ENCODE results near the gene NMRK2. TPM values are rescaled to one million over a fixed set of nuclear protein-coding genes. Genes with fewer than 3 reads are reported as not detected.
A peak's percentile ranks its signal among the peaks of the same experiment; 100 is the strongest.

The NMRK2 gene
- total RNA-seq, 1 experiment from 2014 or later = not detected

GRCh38 chr19:3985643-3986259 lies 52.9 kb downstream of the NMRK2 start:
- Mint-ChIP-seq H3K36me3 (ENCODE audit: insufficient read depth, unreplicated experiment) (peaks cover 61% of the 10 kb centered on the region), H3K9me3 (ENCODE audit: low read depth, unreplicated experiment) (peaks cover under 1% of the 10 kb centered on the region), H3K4me3 (ENCODE audit: low read depth, unreplicated experiment) (peak overlapping the region; percentile 65), H3K27me3 (ENCODE audit: unreplicated experiment) (no peaks in the 10 kb centered on the region), H3K4me1 (ENCODE audit: low read depth, unreplicated experiment) (peaks cover 11% of the 10 kb centered on the region), H3K27ac (ENCODE audit: unreplicated experiment) (peak overlapping the region; percentile 17)
- no peak for DNase-seq
- no TSS peak for BruUV-seq (replicated peaks)
- CTCF ChIA-PET = interaction anchor here (1.3 to 1.5 kb wide), 2 partner anchors 17 to 275 kb away, joined by 4 to 9 read pairs; no protein-coding TSS in a partner anchor
- intact Hi-C loops (cut with micrococcal nuclease; ENCODE audit: unreplicated experiment) = loop anchor here (5.0 kb wide), 2 partner anchors 133 to 217 kb away; no protein-coding TSS in a partner anchor
- no peak for TF ChIP-seq CTCF (IDR thresholded peaks at IDR 0.05; ENCODE audit: unreplicated experiment)

GRCh38 chr19:3986260-3987041 lies 53.6 kb downstream of the NMRK2 start:
- TF ChIP-seq CTCF (IDR thresholded peaks at IDR 0.05; ENCODE audit: unreplicated experiment) = peak; percentile 21
- Mint-ChIP-seq H3K27ac (ENCODE audit: unreplicated experiment) (no peak overlapping the region), H3K27me3 (ENCODE audit: unreplicated experiment) (no peaks in the 10 kb centered on the region), H3K9me3 (ENCODE audit: low read depth, unreplicated experiment) (peaks cover 3% of the 10 kb centered on the region), H3K36me3 (ENCODE audit: insufficient read depth, unreplicated experiment) (peaks cover 54% of the 10 kb centered on the region), H3K4me3 (ENCODE audit: low read depth, unreplicated experiment) (peak overlapping the region; percentile 65), H3K4me1 (ENCODE audit: low read depth, unreplicated experiment) (peaks cover 15% of the 10 kb centered on the region)
- intact Hi-C loops (cut with micrococcal nuclease; ENCODE audit: unreplicated experiment) = loop anchor here (5.0 kb wide), 2 partner anchors 134 to 216 kb away; no protein-coding TSS in a partner anchor
- peak; percentile 62 for DNase-seq
- CTCF ChIA-PET = interaction anchor here (1.5 kb wide), 1 partner anchor 17 kb away, joined by 9 read pairs; no protein-coding TSS in a partner anchor
- BruUV-seq (replicated peaks) = no TSS peak

- peaks cover 3% of the 10 kb centered on the region for H3K9me3 Mint-ChIP-seq (ENCODE audit: low read depth, unreplicated experiment)
- H3K27ac Mint-ChIP-seq (ENCODE audit: unreplicated experiment) = no peak overlapping the region
- intact Hi-C loops (cut with micrococcal nuclease; ENCODE audit: unreplicated experiment) = loop anchor here (5.0 kb wide), 2 partner anchors 135 to 215 kb away; no protein-coding TSS in a partner anchor
- no peak overlapping the region for H3K4me3 Mint-ChIP-seq (ENCODE audit: low read depth, unreplicated experiment)
- peaks cover 10% of the 10 kb centered on the region for H3K4me1 Mint-ChIP-seq (ENCODE audit: low read depth, unreplicated experiment)
- H3K36me3 Mint-ChIP-seq (ENCODE audit: insufficient read depth, unreplicated experiment) = peaks cover 40% of the 10 kb centered on the region
- TF ChIP-seq CTCF (IDR thresholded peaks at IDR 0.05; ENCODE audit: unreplicated experiment) = peak; percentile 72
- CTCF ChIA-PET = interaction anchor here (0.5 to 1.8 kb wide), 19 partner anchors 11 to 483 kb away, joined by 3 to 16 read pairs (median 5); partner anchors contain the start of gene DAPK3
- no TSS peak for BruUV-seq (replicated peaks)
- DNase-seq = peak; percentile 74
- no peaks in the 10 kb centered on the region for H3K27me3 Mint-ChIP-seq (ENCODE audit: unreplicated experiment)
Measured at GRCh38 chr19:3987619-3988371, 54.9 kb downstream of the NMRK2 start.

- Mint-ChIP-seq H3K4me3 (ENCODE audit: low read depth, unreplicated experiment) (peak overlapping the region; percentile 69), H3K36me3 (ENCODE audit: insufficient read depth, unreplicated experiment) (peaks cover 12% of the 10 kb centered on the region), H3K4me1 (ENCODE audit: low read depth, unreplicated experiment) (peaks cover 8% of the 10 kb centered on the region), H3K27ac (ENCODE audit: unreplicated experiment) (peak overlapping the region; percentile 35), H3K27me3 (ENCODE audit: unreplicated experiment) (no peaks in the 10 kb centered on the region), H3K9me3 (ENCODE audit: low read depth, unreplicated experiment) (peaks cover 3% of the 10 kb centered on the region)
- TF ChIP-seq CTCF (IDR thresholded peaks at IDR 0.05; ENCODE audit: unreplicated experiment) = no peak
- BruUV-seq (replicated peaks) = no TSS peak
- CTCF ChIA-PET = interaction anchor here (1.0 kb wide), 1 partner anchor 138 kb away, joined by 3 read pairs; no protein-coding TSS in a partner anchor
- intact Hi-C loops (cut with micrococcal nuclease; ENCODE audit: unreplicated experiment) = no loop called here
- no peak for DNase-seq
Measured at GRCh38 chr19:3990815-3991117, 57.9 kb downstream of the NMRK2 start.

Measured in Calu3 (cell line).